Smooth muscle cell of bladder (primary cell): Measurements from ENCODE around the gene TTC21A. TPM values are rescaled to one million over a fixed set of nuclear protein-coding genes. Genes with fewer than 3 reads are reported as not detected.

Source experiments
- total RNA-seq: library from RNA; depleted of rRNA; stranded (reverse); fragments of >200 nt; gene quantifications from 2 replicates; pipeline ENCODE4 v1.2.3, GENCODE V29; 2014

The TTC21A gene, protein sequence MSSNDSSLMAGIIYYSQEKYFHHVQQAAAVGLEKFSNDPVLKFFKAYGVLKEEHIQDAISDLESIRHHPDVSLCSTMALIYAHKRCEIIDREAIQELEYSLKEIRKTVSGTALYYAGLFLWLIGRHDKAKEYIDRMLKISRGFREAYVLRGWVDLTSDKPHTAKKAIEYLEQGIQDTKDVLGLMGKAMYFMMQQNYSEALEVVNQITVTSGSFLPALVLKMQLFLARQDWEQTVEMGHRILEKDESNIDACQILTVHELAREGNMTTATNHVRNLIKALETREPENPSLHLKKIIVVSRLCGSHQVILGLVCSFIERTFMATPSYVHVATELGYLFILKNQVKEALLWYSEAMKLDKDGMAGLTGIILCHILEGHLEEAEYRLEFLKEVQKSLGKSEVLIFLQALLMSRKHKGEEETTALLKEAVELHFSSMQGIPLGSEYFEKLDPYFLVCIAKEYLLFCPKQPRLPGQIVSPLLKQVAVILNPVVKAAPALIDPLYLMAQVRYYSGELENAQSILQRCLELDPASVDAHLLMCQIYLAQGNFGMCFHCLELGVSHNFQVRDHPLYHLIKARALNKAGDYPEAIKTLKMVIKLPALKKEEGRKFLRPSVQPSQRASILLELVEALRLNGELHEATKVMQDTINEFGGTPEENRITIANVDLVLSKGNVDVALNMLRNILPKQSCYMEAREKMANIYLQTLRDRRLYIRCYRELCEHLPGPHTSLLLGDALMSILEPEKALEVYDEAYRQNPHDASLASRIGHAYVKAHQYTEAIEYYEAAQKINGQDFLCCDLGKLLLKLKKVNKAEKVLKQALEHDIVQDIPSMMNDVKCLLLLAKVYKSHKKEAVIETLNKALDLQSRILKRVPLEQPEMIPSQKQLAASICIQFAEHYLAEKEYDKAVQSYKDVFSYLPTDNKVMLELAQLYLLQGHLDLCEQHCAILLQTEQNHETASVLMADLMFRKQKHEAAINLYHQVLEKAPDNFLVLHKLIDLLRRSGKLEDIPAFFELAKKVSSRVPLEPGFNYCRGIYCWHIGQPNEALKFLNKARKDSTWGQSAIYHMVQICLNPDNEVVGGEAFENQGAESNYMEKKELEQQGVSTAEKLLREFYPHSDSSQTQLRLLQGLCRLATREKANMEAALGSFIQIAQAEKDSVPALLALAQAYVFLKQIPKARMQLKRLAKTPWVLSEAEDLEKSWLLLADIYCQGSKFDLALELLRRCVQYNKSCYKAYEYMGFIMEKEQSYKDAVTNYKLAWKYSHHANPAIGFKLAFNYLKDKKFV (N-terminal part only)
- 1.8 and 3.6 TPM in 2 replicates for total RNA-seq

GRCh38 chr3:39107388-39108199, at the start of gene TTC21A, which contains the start of gene GORASP1:
TTC21A (plus strand) TSS chr3:39107680; CDS start chr3:39107838, 158 bp downstream.
GORASP1 (minus strand) TSS chr3:39107627; CDS start chr3:39107541, 86 bp downstream.

Other genes starting within 250 kb of the TTC21A start
- gene SCN11A, start 55.7 kb upstream of the TTC21A start, total RNA-seq, result under 0.01 TPM in 2 replicates
- 28.4 and 31.6 TPM in 2 replicates for gene WDR48, start 55.7 kb upstream of the TTC21A start, total RNA-seq
- gene GORASP1, start 53 bp upstream of the TTC21A start, total RNA-seq, result 30.2 and 36.8 TPM in 2 replicates
- 6.7 and 9.1 TPM in 2 replicates for gene CSRNP1, start 45.9 kb downstream of the TTC21A start, total RNA-seq
- gene XIRP1, start 84.9 kb downstream of the TTC21A start, total RNA-seq, result 0.09 TPM in 1 of 2 replicates, not detected in the other
- gene CX3CR1, start 172.4 kb downstream of the TTC21A start, total RNA-seq, result under 0.01 TPM in 1 of 2 replicates, not detected in the other
- gene CCR8, start 222.0 kb downstream of the TTC21A start, total RNA-seq, result not detected in 2 replicates